Lung (tissue), 12 donors: ENCODE measurements around the gene SMG6. TPM values are rescaled to one million over a fixed set of nuclear protein-coding genes. Genes with fewer than 3 reads are reported as not detected.

Experiments used
- ATAC-seq: fragments of 200-7000 bp; cut with Tn5 transposase; one replicate; pipeline ENCODE4 v1.9.1; 2020; ENCODE audit warnings: moderate number of reproducible peaks; ENCODE audit not compliant: insufficient read depth, low FRiP score
- DNase-seq, 3 donors: peaks; one replicate each; pipeline ENCODE4 v3.0.0-alpha.2; 2013 to 2017
- H3K27ac ChIP-seq, 2 donors: one replicate each; pipeline ENCODE4 v1.5.1; 2013; ENCODE audit warnings: mild to moderate bottlenecking in 2 of 2, moderate library complexity in 2 of 2, control low read depth in 1 of 2, inconsistent platforms in 1 of 2, low read depth in 1 of 2, low read length in 1 of 2
- H3K27me3 ChIP-seq, 3 donors: one replicate each; pipeline ENCODE4 v1.5.1; 2013; ENCODE audit warnings: low read length in 2 of 3; ENCODE audit not compliant: control insufficient read depth in 3 of 3, insufficient read depth in 3 of 3
- H3K36me3 ChIP-seq, 4 donors: one replicate each; pipeline ENCODE4 v1.5.1; 2013; ENCODE audit warnings: low read length in 4 of 4, mild to moderate bottlenecking in 1 of 4, moderate library complexity in 1 of 4; ENCODE audit not compliant: control insufficient read depth in 4 of 4, insufficient read depth in 4 of 4
- H3K4me1 ChIP-seq, 5 donors: one replicate each; pipeline ENCODE4 v1.5.1; 2013; ENCODE audit warnings: low read length in 5 of 5, mild to moderate bottlenecking in 2 of 5, moderate library complexity in 1 of 5; ENCODE audit not compliant: control insufficient read depth in 5 of 5, insufficient read depth in 5 of 5
- H3K4me3 ChIP-seq: one replicate; pipeline ENCODE4 v1.5.1; 2013; ENCODE audit warnings: mild to moderate bottlenecking, control low read depth, moderate library complexity
- H3K9ac ChIP-seq, 2 donors: one replicate each; pipeline ENCODE4 v1.5.1; 2013; ENCODE audit warnings: low read length in 2 of 2, control low read depth in 1 of 2; ENCODE audit not compliant: insufficient read depth in 1 of 2
- H3K9me3 ChIP-seq, 4 donors: one replicate each; pipeline ENCODE4 v1.5.1; 2013; ENCODE audit warnings: low read length in 3 of 4, mild to moderate bottlenecking in 1 of 4, moderate library complexity in 1 of 4; ENCODE audit not compliant: control insufficient read depth in 4 of 4, insufficient read depth in 3 of 4
- CTCF ChIP-seq: IDR thresholded peaks from 2 replicates; pipeline ENCODE4 v1.5.1; 2012; ENCODE audit warnings: mild to moderate bottlenecking; ENCODE audit errors: control extremely low read depth, extremely low read depth
- WGBS, 2 donors: extraction: QIAGEN DNeasy Blood & Tissue Kit; methylation state at CpG; one replicate each; pipeline ENCODE4 v1.1.7; 2013; 5-methylcytosine and 5-hydroxymethylcytosine counted together
- polyA plus RNA-seq, 2 donors: library from polyadenylated mRNA; stranded (reverse); fragments of 200-250 nt; gene quantifications; one replicate each; pipeline ENCODE4 v1.2.1, GENCODE V29; 2013
- total RNA-seq, 2 donors: library from RNA; depleted of rRNA in 1 of 2; stranded (reverse); fragments of >200 nt in 1 of 2; gene quantifications; one replicate each; pipeline ENCODE4 v1.2.1, GENCODE V29; 2014 to 2021
- donor health status: control.
- donor health status: control.
- donor health status: Bipolar disorder and iron deficiency.
- donor health status: healthy.
- donor health status: DM: yes; HTN: yes; CAD: no.

SMG6 gene
- total and polyA plus RNA-seq, 4 donors, result 17.6 to 45.1 (median 28.9) TPM

- WGBS, 2 donors, result 87 to 88% methylated on average over 2 of the region's 2 CpGs
- no peak for TF ChIP-seq CTCF
- DNase-seq (no peak), ATAC-seq (no peak)
- no peak overlapping the region for H3K27ac ChIP-seq
- H3K4me1 ChIP-seq, result peaks cover 3 to 64% (median 11%) of the 10 kb centered on the region in 5 donors
- H3K36me3 ChIP-seq, result peaks cover 3 to 18% (median 7%) of the 10 kb centered on the region in 4 donors
- no peaks in the 10 kb centered on the region for H3K9me3 ChIP-seq
- H3K9ac ChIP-seq, result peak overlapping the region in 1 of 2 donors; percentile 20
- no peak overlapping the region for H3K4me3 ChIP-seq
- H3K27me3 ChIP-seq, result no peaks in the 10 kb centered on the region
These were observed 64.4 kb downstream of the SMG6 start for GRCh38 chr17:2239170-2239551.

- TF ChIP-seq CTCF, result no peak
- Histone ChIP-seq H3K9ac (peak overlapping the region in 1 of 2 donors; percentile 70), H3K4me1 (peaks cover 5 to 63% (median 11%) of the 10 kb centered on the region in 5 donors), H3K4me3 (no peak overlapping the region), H3K27me3 (no peaks in the 10 kb centered on the region), H3K36me3 (peaks cover 3 to 16% (median 10%) of the 10 kb centered on the region in 4 donors), H3K27ac (peak overlapping the region; percentile 24 to 85), H3K9me3 (no peaks in the 10 kb centered on the region)
- 70 to 74% methylated on average over 15 of the region's 15 CpGs for WGBS, 2 donors
- no peak for ATAC-seq
- peak; percentile 56 to 82 (median 79) for DNase-seq
These were observed 65.0 kb downstream of the SMG6 start for GRCh38 chr17:2238432-2239169.

GRCh38 chr17:2237950-2238349 lies 65.6 kb downstream of the SMG6 start:
- Histone ChIP-seq H3K4me3 (no peak overlapping the region), H3K27me3 (no peaks in the 10 kb centered on the region), H3K4me1 (peaks cover 5 to 69% (median 12%) of the 10 kb centered on the region in 5 donors), H3K27ac (peak overlapping the region; percentile 24 to 70), H3K9me3 (no peaks in the 10 kb centered on the region), H3K9ac (peak overlapping the region in 1 of 2 donors; percentile 70), H3K36me3 (peaks cover 3 to 15% (median 13%) of the 10 kb centered on the region in 4 donors)
- DNase-seq, result no peak
- no peak for ATAC-seq
- TF ChIP-seq CTCF, result no peak
- WGBS, 2 donors, result 64 to 84% methylated on average over 3 of the region's 3 CpGs
